GM19467 (cell line): Measurements from ENCODE around the gene STC2.
A peak's percentile ranks its signal among the peaks of the same experiment; 100 is the strongest.
"Not testable (repeated sequence)": the region's sequence is repeated elsewhere in the genome, so short reads cannot be mapped to it uniquely, and the experiment has no call there.

Experiments
- ATAC-seq: cut with Tn5 transposase; IDR thresholded peaks from one replicate; pipeline ENCODE4 v1.9.1; 2021; ENCODE audit warnings: mild to moderate bottlenecking, moderate library complexity; ENCODE audit not compliant: unreplicated experiment

STC2 gene

DNA sequence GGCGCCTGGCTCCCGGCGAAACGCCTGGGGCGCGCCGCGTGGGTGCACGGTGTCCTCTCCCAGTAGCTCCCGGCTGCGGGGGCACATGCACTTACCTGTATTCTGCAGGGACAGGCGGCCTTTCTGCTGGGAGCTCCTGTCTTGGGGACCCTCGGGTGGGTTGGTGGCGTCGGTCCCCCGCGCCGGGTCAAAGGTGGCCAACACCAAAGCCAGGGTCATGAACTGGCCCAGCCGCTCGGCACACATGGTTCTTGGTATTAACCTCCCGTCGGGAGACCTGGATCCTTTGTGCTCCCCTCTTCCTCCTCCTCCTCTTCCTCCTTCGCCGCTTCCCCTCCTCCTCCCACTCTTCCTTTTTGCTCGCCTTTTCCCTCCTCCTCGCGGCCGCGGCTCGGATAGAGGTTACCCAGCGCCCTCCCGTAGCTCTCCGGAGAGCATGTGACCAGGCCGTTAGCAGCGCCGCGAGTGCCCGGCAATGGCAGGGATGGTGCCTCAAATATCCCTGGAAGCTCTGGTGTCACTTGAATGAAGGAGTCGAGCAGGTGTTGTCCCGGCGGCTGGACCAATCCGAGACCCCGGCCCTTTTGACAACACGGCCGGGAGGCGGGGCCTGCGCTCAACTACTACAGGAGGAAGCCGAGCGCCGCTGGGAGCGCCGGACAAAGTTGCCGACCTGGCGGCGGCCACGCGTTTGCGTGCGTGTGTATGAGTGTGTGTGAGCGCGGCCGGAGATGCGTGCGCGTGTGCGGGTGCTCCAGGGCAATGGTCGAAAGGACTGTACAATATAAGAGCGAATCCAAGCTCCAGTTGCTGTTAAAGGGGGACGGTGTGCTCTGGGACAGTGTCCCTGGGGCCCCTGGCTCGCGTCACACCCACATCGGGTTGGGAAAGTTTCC is at the start of gene STC2:
Gene STC2 (minus strand): TSS at position 467 of the 896 bp plus-strand sequence. CDS start 221 bp downstream, at position 246.
- ATAC-seq: peak; percentile 40

- no peak for ATAC-seq
These were observed 43.2 kb upstream of the STC2 start for GRCh38 chr5:173371400-173371799.

GRCh38 chr5:173363406-173363805 is 35.2 kb upstream of the STC2 start:
- not testable (repeated sequence) for ATAC-seq

GRCh38 chr5:173355561-173355960 is 27.3 kb upstream of the STC2 start:
- ATAC-seq: no peak

GRCh38 chr5:173354645-173355044 is 26.4 kb upstream of the STC2 start:
- no peak for ATAC-seq

DNA sequence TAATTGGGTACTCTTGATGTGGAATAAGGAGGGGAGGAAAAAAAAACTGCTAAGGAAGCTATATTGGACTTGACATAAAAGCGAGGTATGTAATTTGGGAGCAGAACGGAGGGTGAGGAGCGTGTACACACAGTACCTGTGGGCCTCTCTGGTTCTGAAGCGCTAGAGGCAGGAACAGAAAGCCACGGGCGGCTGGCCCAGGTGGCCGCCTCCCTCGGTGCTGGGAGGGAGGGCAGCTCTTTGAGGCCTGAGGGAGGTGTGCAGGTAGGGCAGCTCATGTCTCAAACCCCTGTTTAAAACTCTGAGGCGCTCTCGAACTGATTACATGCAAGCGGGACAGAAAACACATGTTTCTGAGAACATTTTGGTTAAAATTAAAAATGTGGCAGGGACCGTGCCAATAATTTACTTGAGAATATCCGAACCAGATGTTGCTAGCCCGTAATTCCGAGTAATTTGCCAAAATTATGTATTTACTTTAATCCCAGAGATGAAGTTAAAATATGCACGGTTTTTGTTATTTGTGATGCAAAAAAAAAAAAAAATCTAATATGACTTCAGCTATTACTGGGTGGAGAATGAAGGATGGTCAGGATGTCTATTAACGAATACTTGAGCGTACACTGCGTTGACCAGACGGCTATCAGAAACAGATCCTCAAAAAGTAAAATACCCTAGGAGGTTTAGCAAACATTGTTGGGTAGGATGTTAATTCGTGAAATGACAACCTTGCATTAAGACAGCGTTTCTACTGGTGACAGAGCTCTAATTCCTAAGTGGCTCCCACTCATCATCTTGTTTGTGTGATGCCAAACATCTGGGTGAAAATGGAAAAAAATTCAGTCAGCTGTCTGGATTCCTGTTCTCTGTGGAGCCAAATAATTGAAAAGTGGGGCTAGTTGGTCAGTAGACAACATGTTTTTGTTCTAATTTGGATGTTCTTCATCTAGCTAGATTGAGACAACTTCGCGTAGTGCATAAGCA is 24.4 kb upstream of the STC2 start:
- ATAC-seq: no peak

GRCh38 chr5:173342813-173343755 is 14.9 kb upstream of the STC2 start:
- no peak for ATAC-seq

DNA sequence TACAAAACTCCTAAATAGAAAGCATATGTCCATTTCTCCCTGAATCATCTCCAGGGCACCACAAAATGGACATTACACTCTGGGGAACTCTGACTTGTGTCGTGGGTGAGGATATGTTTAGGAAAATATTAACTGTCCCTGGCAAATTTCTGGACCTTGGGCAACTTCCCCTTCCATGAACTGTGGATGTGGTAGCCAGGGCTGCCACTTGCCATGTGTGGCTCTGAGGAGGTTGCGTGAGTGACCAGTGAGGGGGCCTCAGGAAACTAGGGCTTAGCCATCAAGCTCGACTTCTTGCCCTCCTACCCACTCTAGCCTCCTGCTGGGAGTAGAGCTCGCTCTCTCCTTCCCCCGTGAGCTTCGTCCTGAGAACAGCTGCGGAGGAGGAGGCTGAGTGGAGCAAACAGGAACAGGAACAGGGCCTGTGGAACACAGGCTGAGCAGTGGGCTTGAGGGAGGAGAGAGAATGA is 13.8 kb upstream of the STC2 start:
- ATAC-seq: no peak

GRCh38 chr5:173340984-173341383 is 12.8 kb upstream of the STC2 start:
- ATAC-seq: no peak

- ATAC-seq: no peak
These were observed 12.2 kb upstream of the STC2 start for GRCh38 chr5:173340451-173340850.

GRCh38 chr5:173339286-173339685 is 11.1 kb upstream of the STC2 start:
- ATAC-seq: no peak

DNA sequence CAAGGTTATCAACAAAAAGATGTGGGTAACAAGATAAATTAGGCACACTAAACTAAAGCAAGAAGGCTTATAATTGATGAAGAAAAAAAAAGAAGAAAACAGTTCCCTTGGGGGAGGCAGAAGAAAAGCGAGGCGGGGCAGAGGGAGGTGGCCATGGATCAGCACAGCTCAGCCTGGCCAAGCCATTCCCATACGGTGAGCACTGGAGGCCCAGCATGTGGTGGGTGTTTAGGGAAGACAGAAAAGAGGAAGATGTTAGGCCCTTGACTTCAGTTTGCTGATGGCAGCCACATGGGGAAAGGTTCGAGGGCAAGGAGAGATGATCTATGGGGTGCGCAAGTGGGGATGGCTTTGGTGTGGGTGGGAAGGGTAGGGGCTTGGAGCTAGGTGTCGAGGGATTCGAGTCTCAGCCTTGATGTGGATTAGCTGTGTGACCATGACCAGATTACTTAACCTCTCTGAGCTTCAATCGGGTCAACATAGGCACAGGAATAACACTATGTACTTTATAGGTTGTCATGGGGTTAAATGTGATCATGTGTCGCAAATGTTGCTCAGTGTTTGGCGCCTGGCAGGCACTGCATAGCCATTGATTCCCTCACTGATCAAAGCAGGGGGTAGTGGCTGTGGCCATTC is 10.3 kb upstream of the STC2 start:
- no peak for ATAC-seq

GRCh38 chr5:173334808-173335207 is 6.6 kb upstream of the STC2 start:
- ATAC-seq: no peak

GRCh38 chr5:173333925-173334661 is 5.9 kb upstream of the STC2 start:
- no peak for ATAC-seq

GRCh38 chr5:173331956-173332479 is 3.8 kb upstream of the STC2 start:
- ATAC-seq: peak; percentile 70

- no peak for ATAC-seq
These were observed 3.1 kb upstream of the STC2 start for GRCh38 chr5:173331287-173331686.

DNA sequence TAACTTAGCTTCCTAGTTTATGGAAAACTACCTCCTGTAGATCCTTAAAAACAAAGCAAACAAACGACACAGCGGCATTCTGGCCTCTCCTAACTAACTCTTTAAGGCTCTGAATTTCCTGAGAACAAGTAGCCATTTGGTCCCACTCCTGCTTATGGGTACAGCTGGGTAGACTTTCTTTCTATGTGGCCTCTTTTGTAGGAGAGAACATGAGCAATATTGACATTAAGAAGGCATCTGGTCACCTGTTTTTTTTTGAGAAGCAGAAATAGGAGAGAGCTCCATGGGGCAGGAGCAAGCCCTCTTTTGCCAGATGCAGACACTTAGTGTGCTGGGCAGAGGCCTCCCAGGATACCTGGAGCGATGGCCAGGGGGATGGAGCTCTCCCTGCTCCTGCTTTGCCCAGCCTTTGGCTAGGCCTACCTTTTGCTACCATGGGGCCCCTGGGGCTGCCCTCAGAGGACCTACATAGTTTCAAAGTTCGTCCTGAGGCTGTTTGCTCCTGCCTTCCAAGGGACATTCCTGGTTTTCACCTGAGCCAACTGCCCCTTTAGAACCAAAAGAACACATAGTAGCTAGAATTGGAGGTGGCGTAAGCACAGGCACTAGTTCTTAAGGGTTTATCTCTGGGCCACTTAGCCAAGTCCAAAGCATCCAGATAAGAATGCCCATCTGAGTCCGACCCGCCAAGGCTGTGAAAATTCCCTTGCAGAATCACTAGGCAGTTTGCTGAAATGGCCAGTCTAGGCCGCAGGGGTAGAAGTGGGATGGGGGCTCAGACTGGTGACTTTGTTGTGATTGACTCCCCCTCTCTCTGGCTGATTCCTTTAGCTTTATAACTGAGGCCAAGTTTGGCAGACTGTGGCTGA is 2.4 kb upstream of the STC2 start:
- ATAC-seq: no peak
